ENCODE data around the gene YWHAE. TPM values are rescaled to one million over a fixed set of nuclear protein-coding genes. Genes with fewer than 3 reads are reported as not detected.
A peak's percentile ranks its signal among the peaks of the same experiment; 100 is the strongest.

Gene YWHAE
- total RNA-seq, 1 experiment from 2014 or later, result 1,282 TPM

DNA sequence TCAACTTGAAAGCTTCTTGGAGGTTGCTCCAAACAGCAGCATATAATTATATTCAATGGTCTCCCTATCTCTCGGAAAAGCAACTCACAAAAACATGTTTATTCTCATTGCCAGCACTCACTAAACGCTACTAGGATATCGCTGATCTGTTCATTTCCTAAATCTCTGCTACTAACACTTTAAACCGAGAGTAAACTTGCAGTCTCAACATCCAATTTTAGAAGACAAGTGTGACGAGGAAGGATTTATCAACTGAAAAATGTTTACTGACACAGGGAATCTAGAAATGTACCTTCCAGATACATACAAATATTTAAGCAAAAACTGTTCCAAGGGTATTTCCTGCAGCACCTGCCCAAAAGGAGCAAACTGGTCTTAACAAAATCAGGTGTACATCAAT lies 56.5 kb downstream of the YWHAE start:
- peak overlapping the region in 1 of 3 experiments; percentile 81; a peak in 2 of 7 replicates for H3K27ac Mint-ChIP-seq
- Histone ChIP-seq H3K9ac (ENCODE audit: extremely low read depth, insufficient read length, low read length) (no peak overlapping the region), H3K9me3 (ENCODE audit: control insufficient read depth, low read depth, low read length) (no peaks in the 10 kb centered on the region), H3K79me2 (ENCODE audit: insufficient read depth, low read length) (no peaks in the 10 kb centered on the region; the same call in 1 of the 2 replicates), H2AK5ac (ENCODE audit: insufficient read length, low read length) (no peak overlapping the region), H2BK15ac (ENCODE audit: low read depth, low read length) (no peak overlapping the region), H3K18ac (ENCODE audit: insufficient read length, low read depth, low read length) (no peak overlapping the region), H3K27me3 (ENCODE audit: insufficient read depth, low read length) (no peaks in the 10 kb centered on the region), H2BK120ac (ENCODE audit: low read depth, low read length, poor library complexity, severe bottlenecking) (no peak overlapping the region), H3K23me2 (ENCODE audit: insufficient read length, low read depth, low read length, poor library complexity, severe bottlenecking) (no peaks in the 10 kb centered on the region), H3K27ac (ENCODE audit: insufficient read length, low read depth, low read length) (no peak overlapping the region), H2BK20ac (ENCODE audit: low read depth, low read length, poor library complexity, severe bottlenecking) (no peak overlapping the region), H4K20me1 (ENCODE audit: control insufficient read depth, insufficient read depth, insufficient read length) (no peaks in the 10 kb centered on the region), H3K4me1 (ENCODE audit: insufficient read depth, low read length) (no peaks in the 10 kb centered on the region), H2AFZ (ENCODE audit: low read length) (no peak overlapping the region), H3K4me2 (ENCODE audit: insufficient read depth, insufficient read length, low read length) (no peak overlapping the region), H3K23ac (ENCODE audit: insufficient read length, low read depth, low read length) (no peak overlapping the region), H4K5ac (ENCODE audit: insufficient read length, low read depth, low read length) (no peak overlapping the region), H4K91ac (ENCODE audit: insufficient read length, low read depth, low read length) (no peak overlapping the region), H3T11ph (ENCODE audit: low read length) (no peak overlapping the region), H3K14ac (ENCODE audit: insufficient read depth, low read length) (no peak overlapping the region), H2BK12ac (ENCODE audit: insufficient read length, low read depth, low read length) (no peak overlapping the region), H4K8ac (replicated peaks; ENCODE audit: insufficient read length, low read depth, low read length) (no peak overlapping the region), H2BK5ac (ENCODE audit: insufficient read length, low read length) (no peak overlapping the region), H3K79me1 (ENCODE audit: insufficient read depth, low read depth, low read length, poor library complexity, severe bottlenecking) (no peaks in the 10 kb centered on the region), H3K4ac (ENCODE audit: low read depth, low read length) (no peak overlapping the region), H3K56ac (ENCODE audit: insufficient read length, low read depth, low read length) (no peak overlapping the region)
- DNase-seq, result no peak
- WGBS (ENCODE audit: extremely low coverage, insufficient read length, low lambda C conversion rate), result no CpG with 5 or more reads among the region's 5 CpGs
- peaks cover 28 to 31% of the 10 kb centered on the region in 2 experiments for H3K4me1 Mint-ChIP-seq
- no peaks in the 10 kb centered on the region; the same call in 1 of the 2 replicates for H3K27me3 Mint-ChIP-seq (ENCODE audit: low read depth)
- no peaks in the 10 kb centered on the region; a peak in 1 of 5 replicates for H3K9me3 Mint-ChIP-seq
- H3K36me3 Mint-ChIP-seq (ENCODE audit: insufficient read depth in 1 of 3, low read depth in 3 of 3), result peaks cover 31 to 50% (median 47%) of the 10 kb centered on the region in 3 experiments
- no peak overlapping the region for H3K4me3 Mint-ChIP-seq
- TF ChIP-seq, protein P1, sequence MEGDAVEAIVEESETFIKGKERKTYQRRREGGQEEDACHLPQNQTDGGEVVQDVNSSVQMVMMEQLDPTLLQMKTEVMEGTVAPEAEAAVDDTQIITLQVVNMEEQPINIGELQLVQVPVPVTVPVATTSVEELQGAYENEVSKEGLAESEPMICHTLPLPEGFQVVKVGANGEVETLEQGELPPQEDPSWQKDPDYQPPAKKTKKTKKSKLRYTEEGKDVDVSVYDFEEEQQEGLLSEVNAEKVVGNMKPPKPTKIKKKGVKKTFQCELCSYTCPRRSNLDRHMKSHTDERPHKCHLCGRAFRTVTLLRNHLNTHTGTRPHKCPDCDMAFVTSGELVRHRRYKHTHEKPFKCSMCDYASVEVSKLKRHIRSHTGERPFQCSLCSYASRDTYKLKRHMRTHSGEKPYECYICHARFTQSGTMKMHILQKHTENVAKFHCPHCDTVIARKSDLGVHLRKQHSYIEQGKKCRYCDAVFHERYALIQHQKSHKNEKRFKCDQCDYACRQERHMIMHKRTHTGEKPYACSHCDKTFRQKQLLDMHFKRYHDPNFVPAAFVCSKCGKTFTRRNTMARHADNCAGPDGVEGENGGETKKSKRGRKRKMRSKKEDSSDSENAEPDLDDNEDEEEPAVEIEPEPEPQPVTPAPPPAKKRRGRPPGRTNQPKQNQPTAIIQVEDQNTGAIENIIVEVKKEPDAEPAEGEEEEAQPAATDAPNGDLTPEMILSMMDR (conservative IDR thresholded peaks at IDR 0.05), result no peak

Data from H9 (cell line).